Peyer's patch (tissue), 4 donors: ENCODE results near the gene HSPB7. TPM values are rescaled to one million over a fixed set of nuclear protein-coding genes. Genes with fewer than 3 reads are reported as not detected.

Experiments used
- DNase-seq, 3 donors: peaks; one replicate each; pipeline ENCODE4 v3.0.0-alpha.2; 2017 to 2019
- H3K27ac ChIP-seq, 4 donors: fragments of 200-600 bp; sonication (generic); one replicate each; pipeline ENCODE4 v1.5.1; 2016 to 2019
- H3K27me3 ChIP-seq, 2 donors: fragments of 200-600 bp; sonication (generic); one replicate each; pipeline ENCODE4 v1.5.1; 2019
- H3K36me3 ChIP-seq, 3 donors: fragments of 200-600 bp; sonication (generic); one replicate each; pipeline ENCODE4 v1.5.1; 2016 to 2019
- H3K4me1 ChIP-seq, 4 donors: fragments of 200-600 bp; sonication (generic); one replicate each; pipeline ENCODE4 v1.5.1; 2016 to 2019
- H3K4me3 ChIP-seq, 4 donors: fragments of 200-600 bp; sonication (generic); 1 replicate in 3 of 4; 2 replicates in 1 of 4; pipeline ENCODE4 v1.5.1; 2016 to 2019; ENCODE audit warnings: mild to moderate bottlenecking in 1 of 4
- H3K9me3 ChIP-seq, 4 donors: fragments of 200-600 bp; sonication (generic); one replicate each; pipeline ENCODE4 v1.5.1; 2016 to 2019; ENCODE audit warnings: mild to moderate bottlenecking in 1 of 4
- CTCF ChIP-seq, 6 experiments: fragments of 450-650 bp in 4 of 6; fragments of 200-600 bp in 2 of 6; sonication (generic) in 1 of 6; IDR thresholded peaks; one replicate each; pipeline ENCODE4 v1.5.1; 2017 to 2019; ENCODE audit warnings: antibody characterized with exemption in 6 of 6, mild to moderate bottlenecking in 3 of 6, moderate library complexity in 1 of 6
- POLR2A ChIP-seq, 2 donors: fragments of 450-650 bp; IDR thresholded peaks; one replicate each; pipeline ENCODE4 v1.5.1; 2017; ENCODE audit warnings: antibody characterized with exemption in 2 of 2, mild to moderate bottlenecking in 2 of 2, moderate library complexity in 2 of 2
- total RNA-seq, 4 donors: library from RNA; depleted of rRNA; stranded (reverse); fragments of >200 nt; gene quantifications; one replicate each; pipeline ENCODE4 v1.1.0, GENCODE V29; 2016

The HSPB7 gene
- total RNA-seq, 4 donors from 2014 or later, result 1.1 to 5.2 (median 1.1) TPM; not detected in 1

- Histone ChIP-seq H3K36me3 (no peaks in the 10 kb centered on the region), H3K27ac (peak overlapping the region; percentile 32 to 81 (median 56)), H3K4me1 (peaks cover 0 to 25% (median 11%) of the 10 kb centered on the region in 4 donors), H3K27me3 (no peaks in the 10 kb centered on the region), H3K4me3 (peak overlapping the region; percentile 34 to 61 (median 54)), H3K9me3 (no peaks in the 10 kb centered on the region)
- DNase-seq, result peak; percentile 53 to 69 (median 63)
- TF ChIP-seq CTCF (IDR thresholded peaks at IDR 0.05), result no peak
These were observed 5.1 kb downstream of the HSPB7 start for GRCh38 chr1:16012590-16013219.

GRCh38 chr1:16011936-16012589, 5.8 kb downstream of the HSPB7 start:
- Histone ChIP-seq H3K27ac (peak overlapping the region in 3 of 4 donors; percentile 47 to 81 (median 65)), H3K27me3 (no peaks in the 10 kb centered on the region), H3K4me1 (peaks cover 0 to 25% (median 11%) of the 10 kb centered on the region in 4 donors), H3K9me3 (no peaks in the 10 kb centered on the region), H3K4me3 (peak overlapping the region in 1 of 4 donors; percentile 59), H3K36me3 (no peaks in the 10 kb centered on the region)
- DNase-seq, result no peak
- no peak for TF ChIP-seq POLR2A (IDR thresholded peaks at IDR 0.05)
- TF ChIP-seq CTCF (IDR thresholded peaks at IDR 0.05), result no peak

DNA sequence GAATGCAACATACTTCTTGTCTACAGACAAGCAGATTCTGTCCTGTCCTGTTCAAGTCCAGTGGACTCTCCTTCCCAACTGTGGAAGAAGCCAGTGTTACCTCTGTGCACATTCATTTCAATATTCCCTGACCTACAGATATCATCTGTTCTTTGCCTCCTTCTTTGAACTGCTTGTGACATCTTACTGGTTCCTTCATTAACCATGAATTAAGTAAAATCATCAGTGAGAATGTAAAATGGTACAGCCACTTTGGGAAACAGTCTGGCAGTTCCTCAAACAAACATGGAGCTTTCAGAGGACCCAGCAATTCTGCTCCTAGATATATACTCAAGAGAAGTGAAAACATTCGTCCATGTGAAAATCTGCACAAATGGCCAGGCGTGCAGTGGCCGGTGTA, 7.0 kb downstream of the HSPB7 start:
- H3K27ac ChIP-seq, result no peak overlapping the region
- H3K36me3 ChIP-seq, result no peaks in the 10 kb centered on the region
- no peaks in the 10 kb centered on the region for H3K9me3 ChIP-seq
- H3K4me1 ChIP-seq, result peaks cover 0 to 25% (median 11%) of the 10 kb centered on the region in 4 donors
- TF ChIP-seq POLR2A (IDR thresholded peaks at IDR 0.05) (no peak), CTCF (IDR thresholded peaks at IDR 0.05) (no peak)
- DNase-seq, result no peak
- H3K4me3 ChIP-seq, result no peak overlapping the region
- H3K27me3 ChIP-seq, result no peaks in the 10 kb centered on the region

- no peak overlapping the region for H3K27ac ChIP-seq
- H3K27me3 ChIP-seq, result no peaks in the 10 kb centered on the region
- H3K36me3 ChIP-seq, result no peaks in the 10 kb centered on the region
- peaks cover 0 to 19% (median 11%) of the 10 kb centered on the region in 4 donors for H3K4me1 ChIP-seq
- H3K4me3 ChIP-seq, result no peak overlapping the region
- H3K9me3 ChIP-seq, result no peaks in the 10 kb centered on the region
- TF ChIP-seq POLR2A (IDR thresholded peaks at IDR 0.05) (no peak), CTCF (IDR thresholded peaks at IDR 0.05) (no peak)
- DNase-seq, result no peak
These were observed 8.2 kb downstream of the HSPB7 start for GRCh38 chr1:16009678-16010077.

GRCh38 chr1:16009030-16009460, 8.8 kb downstream of the HSPB7 start:
- Histone ChIP-seq H3K36me3 (no peaks in the 10 kb centered on the region), H3K9me3 (no peaks in the 10 kb centered on the region), H3K4me1 (peaks cover 0 to 17% (median 11%) of the 10 kb centered on the region in 4 donors), H3K27ac (no peak overlapping the region), H3K4me3 (no peak overlapping the region), H3K27me3 (no peaks in the 10 kb centered on the region)
- peak; percentile 84 to 96 (median 92) for TF ChIP-seq CTCF (IDR thresholded peaks at IDR 0.05)
- no peak for TF ChIP-seq POLR2A (IDR thresholded peaks at IDR 0.05)
- DNase-seq, result peak; percentile 70 to 90 (median 79)
